GM18870 (cell line): Measurements from ENCODE around the gene ROCK2.
"Not testable (repeated sequence)": the region's sequence is repeated elsewhere in the genome, so short reads cannot be mapped to it uniquely, and the experiment has no call there.

Experiments
- ATAC-seq: cut with Tn5 transposase; IDR thresholded peaks from one replicate; pipeline ENCODE4 v1.9.1; 2021; ENCODE audit warnings: moderate library complexity; ENCODE audit not compliant: unreplicated experiment

The ROCK2 gene

GRCh38 chr2:11279398-11279797, 65.0 kb downstream of the ROCK2 start:
- ATAC-seq, result no peak

GRCh38 chr2:11278219-11278618, 66.2 kb downstream of the ROCK2 start:
- no peak for ATAC-seq

DNA sequence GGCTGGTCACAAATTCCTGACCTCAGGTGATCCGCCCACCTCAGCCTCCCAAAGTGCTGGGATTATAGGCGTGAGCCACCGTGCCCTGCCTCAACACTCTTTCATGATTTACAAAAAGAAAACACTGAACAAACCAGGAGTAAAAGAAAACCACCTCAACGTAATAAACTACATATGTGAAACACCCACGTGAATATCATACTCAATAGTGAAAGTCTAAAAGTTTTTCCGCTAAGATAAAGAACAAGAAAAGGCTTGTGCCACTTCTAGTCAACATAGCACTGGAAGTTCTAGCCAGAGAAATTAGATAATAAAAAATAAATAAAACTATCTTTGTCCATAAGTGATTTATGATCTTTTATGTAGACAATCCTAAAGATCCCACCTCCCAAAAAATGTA, 68.5 kb downstream of the ROCK2 start:
- ATAC-seq, result no peak

DNA sequence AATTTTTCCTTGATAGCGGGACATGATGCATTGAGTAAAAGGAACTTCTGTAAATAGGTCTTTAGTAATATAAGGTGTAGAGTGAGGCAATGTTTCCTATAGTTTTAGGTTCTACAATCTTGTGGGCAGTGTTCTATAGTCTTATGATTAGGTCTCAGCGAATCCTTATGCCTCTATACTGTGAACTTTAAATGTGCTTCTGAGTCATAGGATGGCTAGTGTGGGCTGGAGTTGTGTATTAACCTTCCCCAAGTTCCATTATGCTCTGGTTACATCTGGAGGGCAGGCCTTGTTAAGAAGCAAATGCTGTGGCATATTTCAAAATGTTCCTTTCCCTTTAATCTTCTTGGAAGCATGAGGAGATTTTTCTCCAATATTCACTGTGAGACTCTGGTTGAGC, 73.5 kb downstream of the ROCK2 start:
- ATAC-seq, result no peak

- ATAC-seq, result no peak
These were observed 76.5 kb downstream of the ROCK2 start for GRCh38 chr2:11267931-11268330.

DNA sequence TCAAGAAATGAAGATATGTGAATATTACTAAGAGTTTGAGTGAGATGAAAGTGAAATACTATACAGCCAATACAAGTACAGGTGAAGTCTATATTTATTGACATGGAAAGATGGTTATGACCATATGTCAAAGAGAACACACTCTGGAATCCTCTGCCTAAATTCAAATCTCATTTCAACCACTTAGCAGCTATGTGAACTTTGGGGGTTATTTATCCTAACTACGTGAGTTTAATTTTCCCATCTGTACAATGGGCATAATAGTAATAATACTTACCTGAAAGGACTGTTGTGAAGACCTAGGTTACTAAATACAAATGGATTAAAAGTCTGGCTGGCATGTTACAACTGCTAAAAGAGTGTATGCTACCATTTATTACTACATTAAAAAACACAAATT, 79.6 kb downstream of the ROCK2 start:
- ATAC-seq, result no peak

GRCh38 chr2:11264007-11264406, 80.4 kb downstream of the ROCK2 start:
- no peak for ATAC-seq

GRCh38 chr2:11263177-11263576, 81.3 kb downstream of the ROCK2 start:
- no peak for ATAC-seq

DNA sequence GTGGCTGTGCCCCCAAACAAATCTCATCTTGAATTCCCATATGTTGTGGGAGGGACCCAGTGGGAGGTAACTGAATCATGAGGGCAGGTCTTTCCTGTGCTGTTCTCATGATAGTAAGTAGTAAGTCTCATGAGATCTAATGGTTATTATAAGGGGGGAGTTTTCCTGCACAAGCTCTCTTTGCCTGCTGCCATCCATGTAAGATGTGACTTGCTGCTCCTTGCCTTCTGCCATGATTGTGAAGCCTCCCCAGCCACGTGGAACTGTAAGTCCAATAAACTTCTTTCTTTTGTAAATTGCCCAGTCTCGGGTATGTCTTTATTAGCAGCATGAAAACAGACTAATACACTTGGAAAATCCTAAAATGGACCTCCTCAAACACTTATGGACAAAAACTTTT, 82.0 kb downstream of the ROCK2 start:
- ATAC-seq, result not testable (repeated sequence)

DNA sequence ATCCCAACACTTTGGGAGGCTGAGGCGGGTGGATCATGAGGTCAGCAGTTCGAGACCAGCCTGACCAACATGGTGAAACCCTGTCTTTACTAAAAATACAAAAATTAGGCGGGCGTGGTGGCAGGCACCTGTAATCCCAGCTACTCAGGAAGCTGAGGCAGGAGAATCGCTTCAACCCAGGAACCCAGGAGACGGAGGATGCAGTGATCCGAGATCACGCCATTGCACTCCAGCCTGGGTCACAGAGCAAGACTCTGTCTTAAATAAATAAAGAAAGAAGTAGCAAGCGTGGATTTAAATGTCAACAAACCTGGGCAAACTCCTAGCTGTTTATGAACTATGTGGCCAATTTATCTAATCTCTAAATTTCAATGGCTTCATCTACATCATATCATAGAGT, 82.9 kb downstream of the ROCK2 start:
- ATAC-seq, result not testable (repeated sequence)

DNA sequence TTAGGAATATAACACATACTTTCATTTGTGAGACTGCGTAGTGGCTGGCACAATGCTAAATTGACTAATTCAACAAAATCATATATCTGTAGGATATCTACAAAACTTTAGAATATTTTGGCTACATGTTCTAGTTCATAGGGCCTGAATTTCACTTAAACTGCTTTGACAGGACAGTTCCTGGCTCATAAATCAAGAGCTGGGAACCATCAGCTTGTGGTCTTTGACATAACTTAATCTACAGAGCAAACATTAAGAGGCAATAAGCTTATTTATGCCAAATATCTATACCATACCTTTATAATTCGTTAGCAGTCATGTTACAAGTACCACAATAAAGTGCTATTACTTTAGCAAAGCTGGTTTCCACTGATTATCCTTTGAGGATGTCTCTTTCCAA, 83.5 kb downstream of the ROCK2 start:
- ATAC-seq, result no peak

DNA sequence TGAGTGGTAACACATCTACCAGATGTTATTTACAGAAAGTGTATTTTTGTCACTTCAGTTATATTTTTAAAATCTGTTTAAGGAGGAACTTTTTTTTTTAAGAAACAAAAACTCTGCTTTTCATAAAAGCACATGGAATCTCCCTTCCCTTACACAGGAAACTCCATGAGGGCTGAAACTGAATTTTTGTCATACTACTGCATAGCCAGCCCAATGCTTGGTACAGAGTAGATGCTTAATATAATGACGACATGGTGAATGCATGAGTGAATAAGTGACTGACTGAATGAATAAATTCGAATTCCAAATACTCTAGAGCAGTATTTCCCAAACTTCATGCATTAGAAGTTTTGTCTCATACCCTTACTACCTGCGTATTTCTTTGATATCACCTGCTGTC, 86.5 kb downstream of the ROCK2 start:
- ATAC-seq, result no peak

GRCh38 chr2:11257078-11257477, 87.4 kb downstream of the ROCK2 start:
- ATAC-seq, result no peak

DNA sequence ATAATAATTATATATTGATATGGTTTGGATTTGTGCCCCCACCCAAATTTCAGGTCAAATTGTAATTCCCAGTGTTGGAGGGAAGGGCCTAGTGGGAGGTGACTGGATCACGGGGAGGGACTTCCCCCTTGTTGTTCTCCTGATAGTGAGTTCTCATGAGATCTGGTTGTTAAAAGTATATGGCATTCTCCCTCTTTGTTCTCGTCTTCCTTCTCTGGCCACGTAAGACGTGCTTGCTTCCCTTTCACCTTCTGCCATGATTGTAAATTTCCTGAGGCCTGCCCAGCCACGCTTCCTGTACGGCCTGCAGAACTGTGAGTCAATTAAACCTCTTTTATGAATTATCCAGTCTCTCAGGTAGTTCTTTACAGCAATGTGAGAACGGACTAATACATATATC, 88.3 kb downstream of the ROCK2 start:
- no peak for ATAC-seq

DNA sequence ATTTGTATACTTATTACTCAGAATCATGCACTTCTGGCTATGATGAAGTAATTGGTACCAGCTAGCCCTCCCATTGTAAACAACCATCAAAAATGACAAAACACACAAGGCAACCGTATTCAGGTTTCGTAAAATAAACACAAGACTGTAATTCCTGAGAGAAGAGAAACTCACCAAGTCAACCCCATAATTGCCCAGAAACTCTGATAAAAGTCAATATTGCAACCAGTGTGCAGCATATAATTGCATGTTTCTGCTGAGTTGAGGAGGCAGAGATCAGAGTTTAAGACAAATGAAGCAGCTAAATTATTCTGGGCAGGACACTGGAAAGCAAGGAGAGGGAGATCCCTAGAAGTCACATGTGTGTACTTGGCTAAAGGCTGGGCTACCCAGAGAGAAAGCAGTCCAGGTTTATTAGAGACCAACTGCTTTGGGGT, 90.3 kb downstream of the ROCK2 start:
- no peak for ATAC-seq

DNA sequence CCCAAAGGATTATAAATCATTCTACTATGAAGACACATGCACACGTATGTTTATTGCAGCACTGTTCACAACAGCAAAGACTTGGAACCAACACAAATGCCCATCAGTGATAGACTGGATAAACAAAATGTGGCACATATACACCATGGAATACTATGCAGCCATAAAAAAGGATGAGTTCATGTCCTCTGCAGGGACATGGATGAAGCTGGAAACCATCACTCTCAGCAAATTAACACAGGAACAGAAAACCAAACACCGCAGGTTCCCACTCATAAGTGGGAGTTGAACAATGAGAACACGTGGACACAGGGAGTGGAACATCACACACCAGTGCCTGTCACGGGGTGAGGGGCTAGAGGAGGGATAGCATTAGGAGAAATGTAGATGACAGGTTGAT, 92.0 kb downstream of the ROCK2 start:
- ATAC-seq, result not testable (repeated sequence)

- ATAC-seq, result no peak
These were observed 93.8 kb downstream of the ROCK2 start for GRCh38 chr2:11250400-11251196.

DNA sequence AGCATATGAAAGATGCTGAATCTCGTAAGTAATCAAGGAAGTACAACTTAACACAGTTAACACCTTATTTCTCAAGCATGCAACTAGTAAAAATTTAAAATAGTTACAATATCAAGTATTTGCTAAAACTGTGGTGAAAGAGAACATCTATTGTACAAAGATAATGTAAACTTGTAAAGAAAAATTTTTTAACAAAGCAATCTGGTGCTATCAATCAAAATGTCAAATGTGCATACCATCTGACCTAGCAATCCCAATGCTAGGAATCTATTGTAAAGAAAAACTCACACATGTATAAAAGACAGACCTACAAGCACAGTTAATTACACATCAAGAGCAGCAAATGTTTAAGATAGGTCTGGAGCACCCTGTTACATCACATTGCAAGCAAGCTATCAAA, 99.1 kb downstream of the ROCK2 start:
- ATAC-seq, result no peak

DNA sequence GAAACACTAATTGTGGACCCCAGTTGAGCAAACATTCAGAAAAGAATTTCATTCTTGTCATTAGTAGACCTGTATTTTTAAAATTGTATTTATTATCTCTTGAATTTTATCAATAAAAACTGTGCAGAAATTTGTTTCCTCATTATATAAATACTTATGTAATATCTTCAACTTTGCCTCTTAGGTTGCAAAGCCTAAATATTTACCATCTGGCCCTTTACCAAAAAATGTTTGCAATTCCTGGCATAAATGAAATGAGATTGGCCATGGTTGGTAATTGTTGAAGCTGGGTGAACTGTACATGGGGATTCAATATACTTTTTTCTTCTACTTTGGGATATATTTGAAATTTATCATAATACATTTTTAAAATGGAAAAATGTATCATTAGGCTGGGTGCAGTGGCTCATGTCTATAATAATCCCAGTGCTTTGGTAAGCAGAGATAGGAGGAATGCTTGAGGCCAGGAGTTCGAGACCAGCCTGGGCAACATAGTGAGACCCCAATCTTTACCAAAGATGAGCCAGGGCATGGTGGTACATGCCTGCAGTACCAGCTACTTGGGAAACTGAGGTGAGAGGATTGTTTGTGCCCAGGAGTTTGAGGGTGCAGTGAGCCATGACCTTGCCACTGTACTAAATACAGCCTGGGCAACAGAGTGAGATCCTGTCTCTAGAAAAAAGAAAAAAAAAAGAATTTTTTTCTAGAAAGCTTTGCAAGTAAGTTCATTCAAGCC, 100.2 kb downstream of the ROCK2 start:
- no peak for ATAC-seq

- ATAC-seq, result no peak
These were observed 100.9 kb downstream of the ROCK2 start for GRCh38 chr2:11243512-11243911.

DNA sequence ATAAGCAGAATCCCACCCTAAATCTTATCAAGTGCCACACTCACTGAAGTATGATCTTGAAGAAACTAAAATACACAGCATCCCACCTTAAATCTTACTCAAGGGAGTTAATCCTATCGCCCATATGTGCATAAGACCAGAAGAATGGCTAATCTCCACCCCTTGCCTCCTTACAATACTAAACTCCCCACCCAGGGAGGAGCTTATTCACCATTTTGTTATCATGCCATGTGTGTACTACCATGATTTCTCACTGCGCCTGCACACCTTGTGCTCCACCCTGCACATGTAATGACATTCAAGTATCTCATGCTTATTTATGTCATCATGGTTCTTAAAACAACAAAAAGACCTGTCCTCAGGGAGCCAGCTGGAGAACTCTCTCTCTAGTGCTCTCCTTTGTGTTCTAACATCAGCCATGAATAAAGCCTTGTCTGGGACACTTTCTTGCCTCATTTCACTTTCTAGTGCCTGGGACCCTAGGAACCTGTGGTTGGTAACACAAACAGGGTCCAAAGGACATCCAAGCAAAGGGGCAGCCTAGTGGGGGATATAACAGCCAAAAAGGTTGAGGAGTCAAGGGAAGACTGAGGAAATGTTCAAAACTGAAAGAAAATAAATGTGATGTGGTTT, 101.8 kb downstream of the ROCK2 start:
- no peak for ATAC-seq
